GM18517 (cell line): ENCODE measurements around the gene RASGRP2.

ENCODE experiments used
- ATAC-seq: cut with Tn5 transposase; IDR thresholded peaks from one replicate; pipeline ENCODE4 v1.9.1; 2021; ENCODE audit warnings: mild to moderate bottlenecking, moderate library complexity; ENCODE audit not compliant: unreplicated experiment

The RASGRP2 gene

GRCh38 chr11:64757549-64758329 is 13.8 kb upstream of the RASGRP2 start:
- ATAC-seq, result no peak

GRCh38 chr11:64755681-64756361 is 11.9 kb upstream of the RASGRP2 start:
- ATAC-seq, result no peak

GRCh38 chr11:64754919-64755662 is 11.1 kb upstream of the RASGRP2 start:
- ATAC-seq, result no peak

DNA sequence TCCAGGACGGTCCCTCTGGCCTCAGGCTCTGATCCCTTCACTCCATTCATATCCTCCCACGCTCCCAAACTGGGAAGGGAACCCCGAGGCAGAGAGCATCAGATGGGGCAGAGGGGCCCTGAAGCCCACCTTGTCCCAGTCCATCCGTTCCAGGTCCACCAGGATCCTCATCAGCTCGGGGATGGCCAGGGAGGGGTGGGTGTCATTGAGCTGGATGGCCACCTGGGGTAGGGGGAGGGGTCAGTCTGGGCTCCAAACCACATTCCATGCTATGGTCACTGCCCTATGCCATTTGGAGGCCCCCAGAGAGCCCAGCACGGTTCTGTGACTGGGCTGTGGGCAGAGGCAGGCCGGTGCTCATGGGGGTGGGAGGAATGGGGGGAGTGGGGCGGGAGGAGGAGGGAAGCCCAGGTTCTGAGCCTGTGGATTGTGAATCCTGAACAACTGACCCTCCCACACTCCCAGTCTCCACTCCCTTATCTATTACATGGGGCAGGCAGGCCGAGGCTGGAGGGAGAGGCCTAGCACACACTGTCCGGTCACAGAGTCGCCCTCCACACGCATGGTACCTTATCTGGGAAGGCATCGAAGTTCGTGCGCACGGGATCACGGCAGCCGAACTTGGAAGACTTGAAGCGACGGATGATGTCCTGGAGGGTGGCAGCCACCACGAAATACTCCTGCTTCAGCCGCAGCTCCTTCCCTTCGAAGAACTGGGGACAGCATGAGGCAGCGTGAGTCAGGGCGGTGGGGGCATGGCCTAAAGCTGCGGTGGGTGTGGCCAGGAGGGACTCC is 10.4 kb upstream of the RASGRP2 start:
- no peak for ATAC-seq

GRCh38 chr11:64753380-64754123 is 9.6 kb upstream of the RASGRP2 start:
- ATAC-seq, result no peak

DNA sequence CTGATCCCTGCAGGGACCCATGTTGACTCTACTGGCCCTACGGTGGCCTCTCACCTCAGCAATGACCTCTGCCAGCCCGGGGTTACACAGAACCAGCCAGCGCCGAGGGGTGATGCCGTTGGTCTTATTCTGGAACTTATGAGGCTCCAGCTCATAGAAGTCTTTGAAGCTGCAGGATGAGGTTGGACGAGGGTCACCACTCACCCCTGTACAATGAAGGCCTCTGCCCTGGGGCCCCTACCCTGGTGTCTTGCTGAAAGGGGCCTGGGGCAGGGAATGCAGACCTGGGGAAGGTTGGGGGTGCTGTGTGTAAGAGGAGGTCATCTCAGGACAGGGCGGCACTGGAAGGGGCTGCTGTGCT is 9.1 kb upstream of the RASGRP2 start:
- ATAC-seq, result no peak

DNA sequence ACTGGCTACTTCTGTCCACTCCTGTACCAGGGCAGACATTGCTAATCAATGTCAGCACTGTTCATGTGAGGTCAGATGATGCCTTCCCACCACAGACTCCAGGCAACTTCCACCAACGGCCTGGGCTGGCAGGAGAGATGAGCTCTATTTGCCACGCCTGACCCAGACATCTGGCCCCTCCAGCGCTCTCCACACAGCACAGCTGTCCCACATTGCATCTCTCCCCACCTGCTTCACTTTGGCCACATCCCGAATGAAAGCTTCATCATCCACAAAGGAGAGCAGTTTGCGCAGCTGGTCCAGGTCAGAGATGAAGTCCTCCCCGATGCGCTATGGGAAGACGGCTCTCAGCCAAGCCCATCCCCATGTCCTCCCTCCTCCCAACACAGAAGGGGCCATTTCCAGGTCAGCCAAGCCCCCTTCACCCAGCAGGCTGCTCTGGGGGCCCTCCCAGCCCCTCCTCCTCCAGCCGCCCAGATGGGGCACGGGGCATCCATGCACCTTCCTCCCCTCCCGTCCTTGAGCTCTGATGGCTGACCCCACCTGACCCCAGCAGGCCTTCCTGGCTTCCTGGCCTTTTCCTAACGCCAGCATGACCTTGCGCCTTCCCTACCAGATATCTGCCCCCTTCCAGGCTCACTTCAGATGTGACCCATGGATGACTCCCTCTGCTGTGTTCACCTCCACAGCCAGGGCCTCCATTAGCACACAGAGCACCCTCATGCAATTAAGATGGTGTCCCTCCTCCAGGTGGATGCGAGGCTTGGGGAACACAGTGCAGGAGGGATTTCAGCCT is 8.4 kb upstream of the RASGRP2 start:
- no peak for ATAC-seq

GRCh38 chr11:64751580-64751979 is 7.6 kb upstream of the RASGRP2 start:
- no peak for ATAC-seq

- no peak for ATAC-seq
These were observed 7.2 kb upstream of the RASGRP2 start for GRCh38 chr11:64751136-64751535.

GRCh38 chr11:64750361-64751054 is 6.6 kb upstream of the RASGRP2 start:
- ATAC-seq, result no peak

DNA sequence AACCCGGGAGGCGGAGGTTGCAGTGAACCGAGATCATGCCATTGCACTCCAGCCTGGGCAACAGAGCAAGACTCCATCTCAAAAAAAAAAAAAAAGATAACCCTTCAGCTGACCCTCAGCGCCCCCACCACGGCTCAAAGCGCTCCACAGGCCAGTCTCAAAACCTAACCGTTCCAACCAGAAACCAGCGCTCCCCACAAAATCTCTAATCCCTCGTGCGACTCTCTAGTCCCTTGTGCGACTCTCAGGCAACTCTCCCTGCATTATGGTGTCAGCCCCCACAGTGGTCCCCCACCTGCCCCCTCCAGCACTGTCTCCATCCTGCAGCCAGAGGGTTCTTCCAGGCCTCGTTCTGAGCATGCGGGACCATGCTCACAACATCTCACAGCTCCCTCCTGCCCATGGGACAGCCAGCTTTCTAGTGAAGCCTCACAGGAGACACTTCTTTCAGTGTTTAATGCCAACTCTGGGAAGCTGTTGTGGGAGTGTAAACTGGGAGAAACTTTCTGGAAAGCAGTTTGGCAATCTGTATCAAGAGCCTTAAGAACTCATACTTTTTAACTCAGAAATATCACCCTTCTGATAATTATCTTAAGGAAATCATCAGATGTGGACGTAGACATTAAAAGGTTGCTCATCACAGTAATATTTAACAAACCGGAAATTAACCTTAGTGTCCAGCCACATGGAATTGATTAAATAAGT is 4.2 kb upstream of the RASGRP2 start:
- no peak for ATAC-seq

GRCh38 chr11:64746486-64746885 is 2.5 kb upstream of the RASGRP2 start:
- no peak for ATAC-seq

DNA sequence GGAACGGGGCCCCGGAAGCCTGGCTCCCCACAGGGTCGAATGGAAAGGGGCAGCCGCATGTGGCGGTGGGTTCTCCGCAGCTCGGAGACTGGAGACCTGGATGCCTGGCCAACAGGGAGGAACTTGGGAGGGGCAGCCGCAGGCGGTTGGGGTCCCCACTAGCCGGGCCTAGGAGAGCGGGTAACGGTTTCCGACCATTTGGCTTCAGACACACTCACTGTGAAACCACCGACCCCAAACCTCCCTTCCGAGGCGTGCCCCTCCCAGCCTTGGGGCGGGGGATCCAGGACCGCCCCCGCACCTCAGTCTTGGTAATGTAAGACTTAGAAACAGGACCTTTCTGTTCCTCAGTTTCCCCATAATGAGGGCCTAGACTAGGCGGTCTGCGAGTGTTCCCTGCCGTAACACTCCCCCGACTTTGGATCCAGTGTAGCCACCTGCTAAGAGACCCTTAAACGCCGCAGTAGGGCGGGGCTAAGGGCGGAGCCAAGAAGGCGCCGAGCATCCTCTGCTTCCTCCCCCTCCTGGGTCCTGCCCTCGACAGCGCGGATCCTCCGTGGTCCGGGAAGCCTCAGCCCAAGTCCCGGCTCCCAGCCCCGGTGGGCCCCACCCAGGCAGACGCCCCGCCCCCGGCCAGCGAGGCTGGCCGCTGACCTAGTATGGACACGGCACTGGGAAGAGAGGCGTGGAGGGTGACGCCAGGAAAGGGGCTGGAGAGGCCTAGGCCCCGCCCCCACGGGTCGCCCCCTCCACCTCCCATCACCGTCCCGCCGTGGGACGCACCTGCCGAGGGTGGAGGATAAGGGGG is 1.8 kb upstream of the RASGRP2 start:
- ATAC-seq, result no peak

- ATAC-seq, result no peak
These were observed 1.2 kb upstream of the RASGRP2 start for GRCh38 chr11:64745189-64745520.

GRCh38 chr11:64744544-64745188 is 724 bp upstream of the RASGRP2 start:
- ATAC-seq, result no peak

DNA sequence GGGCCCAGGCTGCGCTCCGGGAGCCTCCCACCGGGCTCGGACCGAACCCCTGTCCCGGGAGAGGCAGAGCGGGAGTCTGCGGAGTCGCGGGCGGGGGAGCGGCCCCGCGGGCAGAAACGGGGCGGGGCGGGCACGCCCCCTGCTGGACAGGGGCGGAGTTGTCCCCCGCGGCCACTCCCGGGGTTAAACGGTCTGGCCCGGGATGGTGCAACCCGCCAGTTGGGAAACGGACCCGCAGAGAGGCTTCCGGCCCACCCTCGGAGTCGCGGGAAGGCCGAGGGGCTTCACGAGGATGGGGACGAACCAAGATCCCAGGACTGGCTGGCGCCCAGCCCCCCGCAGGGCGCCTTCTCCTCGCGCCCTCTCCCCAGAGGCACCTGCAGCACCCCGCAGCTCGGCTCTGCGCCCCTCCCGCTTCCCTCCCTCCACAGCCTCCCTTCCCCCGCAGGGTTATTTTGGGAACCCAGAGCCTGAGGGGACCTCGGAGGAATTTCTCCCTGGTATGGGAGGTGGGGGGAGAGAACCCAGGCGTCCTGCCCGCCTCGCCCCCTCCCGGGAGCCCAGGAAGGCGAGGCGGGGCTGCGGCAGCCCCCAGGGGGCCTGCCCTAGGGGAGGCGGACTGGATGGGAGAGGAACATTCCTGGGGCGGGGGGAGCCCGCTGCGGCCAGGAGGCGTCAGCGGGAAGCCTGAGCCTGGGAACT is 902 bp downstream of the RASGRP2 start:
- no peak for ATAC-seq
